GM19238 (cell line): ENCODE results near the gene PALLD.

Experiments
- DNase-seq: peaks from one replicate; pipeline ENCODE4 v3.0.0; 2011; ENCODE audit warnings: low spot score; ENCODE audit not compliant: insufficient read length

Gene PALLD

GRCh38 chr4:168815379-168816345 is 318.8 kb downstream of the PALLD start:
- DNase-seq: no peak

GRCh38 chr4:168817370-168817769 is 320.5 kb downstream of the PALLD start:
- no peak for DNase-seq

DNA sequence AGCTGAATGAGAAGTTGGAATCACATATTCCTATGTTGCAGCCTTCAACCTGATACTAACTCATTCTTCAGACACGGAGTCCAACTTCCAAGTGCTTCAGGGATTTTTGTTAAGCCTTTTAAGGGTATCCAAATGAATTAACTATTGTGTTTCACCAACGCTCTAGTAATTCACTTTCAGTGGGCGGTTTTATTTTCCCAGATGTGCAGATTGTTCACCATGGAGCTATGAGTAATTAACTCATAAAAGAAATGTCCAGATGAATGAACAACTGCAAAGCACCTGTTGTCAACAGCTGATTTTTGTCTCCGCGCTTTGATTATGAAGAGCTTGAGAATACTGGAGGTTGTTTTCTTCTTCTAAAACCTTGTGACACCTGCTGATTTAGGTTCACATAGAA is 325.6 kb downstream of the PALLD start:
- DNase-seq: no peak

GRCh38 chr4:168825975-168826374 is 329.1 kb downstream of the PALLD start:
- no peak for DNase-seq

DNA sequence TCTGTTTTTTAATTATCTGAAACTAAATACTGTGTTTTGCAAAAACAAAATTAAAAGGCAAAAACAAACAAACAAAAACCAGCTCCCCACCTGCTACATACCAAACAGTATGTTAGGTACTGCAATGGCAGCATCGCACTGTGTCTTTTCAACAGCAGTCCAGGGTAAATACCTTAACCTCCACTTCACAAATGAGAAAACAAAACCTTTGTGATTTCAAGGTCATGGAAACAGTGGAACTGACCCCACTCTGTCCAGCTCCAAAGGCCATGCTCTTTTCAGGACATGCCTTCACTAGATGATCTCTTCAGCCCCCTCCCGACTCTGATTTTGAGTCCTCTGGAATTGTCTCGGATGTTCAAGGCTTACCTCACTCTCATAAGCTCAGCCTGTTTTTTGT is 329.8 kb downstream of the PALLD start:
- no peak for DNase-seq

DNA sequence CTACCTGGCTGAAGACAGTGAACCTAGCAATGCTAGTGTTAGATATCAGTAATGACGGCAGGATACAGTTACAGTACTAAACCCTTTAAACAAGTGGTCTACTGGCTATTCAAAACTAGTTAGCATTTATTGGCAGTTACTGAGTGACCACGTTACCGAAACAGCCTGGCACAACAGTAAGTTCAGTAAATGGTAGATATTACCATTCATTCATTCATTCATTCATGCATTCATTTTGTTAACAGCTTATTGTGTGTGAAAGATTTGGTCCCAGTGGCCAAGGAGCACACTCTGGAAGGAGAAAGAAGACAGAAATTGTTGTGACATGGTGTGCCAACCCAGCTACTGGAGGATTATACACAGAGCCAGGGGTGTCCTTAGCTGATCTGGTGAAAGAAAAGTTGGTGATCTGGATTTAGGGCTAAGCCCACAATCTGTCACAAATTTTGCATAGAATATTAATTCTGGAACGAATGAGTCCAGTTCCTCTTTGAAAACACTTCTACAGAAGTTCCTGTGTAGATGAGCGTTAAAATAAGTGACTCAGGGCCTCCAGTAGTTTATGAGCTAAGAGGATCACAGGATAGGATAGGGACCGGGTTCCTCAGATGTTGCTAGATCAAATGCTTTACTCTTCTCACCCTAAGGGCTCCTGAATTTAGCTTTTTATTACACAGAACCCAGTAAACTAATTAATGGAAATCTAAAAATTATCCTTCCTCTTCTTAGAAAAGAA is 334.1 kb downstream of the PALLD start:
- no peak for DNase-seq

- no peak for DNase-seq
Measured at GRCh38 chr4:168831585-168831918, 334.7 kb downstream of the PALLD start.

DNA sequence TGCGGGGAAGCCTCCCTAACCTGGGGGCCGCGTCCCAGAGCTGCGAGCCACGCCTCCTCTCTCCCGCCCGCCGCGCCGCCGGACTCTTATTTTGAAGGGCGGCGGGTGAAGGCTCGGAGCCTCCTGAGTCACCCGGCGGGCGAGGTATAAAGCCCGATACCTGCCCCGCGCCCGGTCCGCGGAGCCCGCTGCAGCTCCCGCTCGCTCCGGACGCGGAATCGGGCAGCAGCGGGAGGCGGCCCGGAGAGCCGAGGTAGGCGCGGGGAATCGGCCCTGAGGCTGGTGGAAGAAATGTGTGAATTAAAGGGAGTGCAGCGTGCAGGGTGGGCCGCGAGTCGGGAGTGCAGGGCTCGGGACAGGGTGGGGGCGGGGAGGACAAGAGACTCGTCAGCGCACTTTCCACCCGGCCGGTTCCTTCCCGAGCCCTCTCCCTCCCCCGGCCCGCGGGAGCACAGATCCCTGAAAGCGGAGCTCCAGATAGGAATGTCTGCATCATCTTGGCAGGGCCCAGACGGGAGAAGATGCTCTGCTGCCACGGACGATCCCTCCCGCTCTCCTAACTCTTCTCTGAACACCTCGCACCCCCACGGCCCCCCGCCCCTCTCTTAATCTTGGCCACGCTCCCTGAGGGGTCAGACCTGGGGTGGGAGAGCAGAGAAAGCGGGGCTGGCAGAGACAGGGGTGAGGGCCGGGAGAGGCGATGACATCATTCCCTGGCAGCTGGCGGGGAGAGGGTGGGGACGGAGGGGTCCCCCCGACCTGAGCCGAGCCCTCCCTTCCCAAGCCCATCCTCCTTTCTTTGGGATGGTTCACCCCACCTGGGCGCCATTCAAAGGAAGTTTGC is 335.3 kb downstream of the PALLD start:
- DNase-seq: peak; percentile 46

- no peak for DNase-seq
Measured at GRCh38 chr4:168832763-168833575, 336.1 kb downstream of the PALLD start.

DNA sequence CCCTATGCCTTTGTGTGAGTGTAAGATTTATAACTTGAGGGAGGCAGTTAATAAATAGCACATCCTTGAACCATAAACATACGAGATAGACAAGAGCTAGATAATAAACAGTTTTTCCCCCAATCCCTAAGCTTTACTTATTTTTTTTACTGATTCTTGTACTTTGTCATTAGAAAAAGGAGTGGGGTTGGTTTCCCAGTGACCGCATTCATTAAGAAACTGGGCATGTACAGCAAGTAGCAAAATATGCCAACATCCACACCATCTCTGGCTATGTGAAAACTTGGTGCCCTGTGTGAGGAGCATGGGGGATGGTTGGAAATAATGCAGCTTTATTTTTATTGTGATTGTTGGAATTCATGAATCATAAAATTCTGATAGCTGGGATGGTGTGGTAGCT is 337.0 kb downstream of the PALLD start:
- no peak for DNase-seq

- no peak for DNase-seq
Measured at GRCh38 chr4:168835880-168836454, 339.1 kb downstream of the PALLD start.

GRCh38 chr4:168836490-168836889 is 339.6 kb downstream of the PALLD start:
- no peak for DNase-seq

GRCh38 chr4:168837922-168838321 is 341.1 kb downstream of the PALLD start:
- no peak for DNase-seq

DNA sequence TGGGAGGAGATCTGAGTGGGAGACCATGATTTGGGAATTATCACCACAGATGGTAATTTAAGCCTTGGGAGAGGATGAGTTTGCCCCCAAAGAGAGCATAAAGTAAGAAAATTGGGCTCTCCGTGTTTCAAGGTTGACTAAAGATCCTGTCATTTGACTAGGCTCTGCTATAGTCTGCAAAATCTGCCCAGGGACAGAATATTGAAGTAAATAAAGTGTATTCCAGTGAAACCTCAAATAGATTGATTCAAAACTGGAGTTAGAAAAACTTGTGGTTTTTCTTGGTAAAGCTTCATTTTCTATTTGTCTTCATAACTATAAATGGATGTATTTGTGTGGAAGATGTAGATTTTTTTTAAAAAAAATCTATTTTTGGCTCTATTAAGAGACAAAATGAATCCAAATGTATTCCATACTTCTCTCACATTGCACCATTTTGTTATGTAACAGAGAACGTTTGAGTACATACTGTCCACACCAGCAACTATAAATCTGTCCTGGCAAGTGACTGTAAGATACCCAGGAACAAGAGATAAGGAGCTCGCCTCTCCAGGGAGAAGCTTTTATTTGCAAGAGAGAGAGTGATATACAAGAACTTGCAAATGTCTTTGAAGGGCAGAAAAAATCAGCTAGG is 343.0 kb downstream of the PALLD start:
- DNase-seq: no peak

GRCh38 chr4:168840392-168840763 is 343.5 kb downstream of the PALLD start:
- DNase-seq: no peak

DNA sequence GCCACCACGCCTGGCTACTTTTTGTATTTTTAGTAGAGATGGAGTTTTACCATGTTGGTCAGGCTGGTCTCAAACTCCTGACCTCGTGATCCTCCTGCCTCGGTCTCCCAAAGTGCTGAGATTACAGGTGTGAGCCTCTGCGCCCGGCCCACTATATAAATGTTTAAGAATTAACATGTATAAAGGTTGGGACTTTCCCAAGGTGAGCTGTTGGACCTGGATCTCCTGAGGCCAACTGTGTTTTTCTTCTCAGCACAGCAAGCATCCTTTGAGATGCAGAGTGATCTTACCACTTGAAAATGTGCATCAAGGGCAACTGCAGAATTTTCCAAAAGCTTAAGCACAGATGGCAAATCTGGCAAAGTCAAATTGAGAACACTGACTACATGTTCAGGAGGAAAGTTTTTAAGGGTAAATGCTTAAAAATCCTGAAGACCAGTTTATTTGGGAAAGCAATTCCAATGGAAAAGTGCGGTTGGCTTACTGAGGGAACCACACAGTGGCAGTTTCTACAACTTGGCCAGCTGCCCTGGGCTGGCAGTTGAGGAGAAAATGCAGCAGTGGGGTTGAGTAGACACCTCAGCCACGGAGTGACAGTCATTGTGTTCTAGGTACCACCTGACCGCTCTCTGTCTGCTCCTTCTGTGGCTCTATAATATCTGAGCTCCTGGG is 344.3 kb downstream of the PALLD start:
- DNase-seq: no peak

GRCh38 chr4:168841672-168842019 is 344.8 kb downstream of the PALLD start:
- no peak for DNase-seq

DNA sequence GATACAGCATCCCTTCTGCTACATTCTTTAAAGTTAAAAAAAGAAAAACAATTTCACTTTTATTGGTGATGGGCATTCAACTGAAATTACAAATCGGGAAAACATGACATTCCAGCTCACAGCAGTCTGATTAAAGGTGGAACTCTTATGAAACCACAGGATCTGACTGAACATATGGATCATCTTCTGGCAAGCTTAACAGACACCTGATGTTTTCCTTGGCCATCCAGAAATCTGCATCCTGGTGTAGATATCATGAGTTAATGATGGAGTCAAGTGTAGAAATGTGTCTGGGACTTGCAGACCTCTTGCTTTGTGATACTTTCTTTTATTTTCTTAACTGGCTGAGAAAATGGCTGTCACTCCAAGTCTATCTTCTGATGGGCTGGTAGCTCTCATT is 345.3 kb downstream of the PALLD start:
- no peak for DNase-seq

DNA sequence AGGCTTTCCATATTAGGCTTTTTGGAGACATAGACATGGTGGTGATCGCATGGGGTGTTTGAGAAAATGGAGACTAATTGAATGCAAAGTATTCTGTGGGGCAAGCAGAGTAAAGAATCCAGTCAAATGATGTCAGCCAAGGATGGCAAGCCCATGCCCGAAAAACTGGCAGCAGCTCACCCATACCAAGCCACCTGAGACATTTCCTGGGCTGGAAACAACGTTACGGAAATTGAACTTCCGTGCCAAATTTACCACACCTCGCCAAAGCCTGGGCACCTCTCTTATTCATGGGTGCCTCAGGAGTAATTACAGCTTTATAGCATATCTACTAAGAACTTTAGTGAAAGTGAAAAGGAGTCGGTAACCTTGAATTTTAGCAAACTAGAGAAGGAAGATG is 346.8 kb downstream of the PALLD start:
- no peak for DNase-seq
